RPMI8226 (cell line): Measurements from ENCODE around the gene MMEL1.
"Not testable (repeated sequence)": the region's sequence is repeated elsewhere in the genome, so short reads cannot be mapped to it uniquely, and the experiment has no call there.

ENCODE experiments used
- DNase-seq: peaks from one replicate; pipeline ENCODE4 v3.0.0-alpha.2; 2015

The MMEL1 gene

GRCh38 chr1:2628191-2628932, 4.5 kb downstream of the MMEL1 start:
- no peak for DNase-seq

- no peak for DNase-seq
These were observed 5.1 kb downstream of the MMEL1 start for GRCh38 chr1:2627746-2628145.

GRCh38 chr1:2625748-2626147, 7.1 kb downstream of the MMEL1 start:
- not testable (repeated sequence) for DNase-seq

GRCh38 chr1:2625311-2625710, 7.5 kb downstream of the MMEL1 start:
- DNase-seq, result no peak

GRCh38 chr1:2624735-2625300, 8.0 kb downstream of the MMEL1 start:
- no peak for DNase-seq

GRCh38 chr1:2623571-2624337, 9.1 kb downstream of the MMEL1 start:
- DNase-seq, result no peak

- DNase-seq, result no peak
These were observed 14.8 kb downstream of the MMEL1 start for GRCh38 chr1:2617971-2618470.

- no peak for DNase-seq
These were observed 18.7 kb downstream of the MMEL1 start for GRCh38 chr1:2614145-2614544.

GRCh38 chr1:2612591-2613365, 20.0 kb downstream of the MMEL1 start:
- no peak for DNase-seq

- no peak for DNase-seq
These were observed 21.0 kb downstream of the MMEL1 start for GRCh38 chr1:2611621-2612437.

GRCh38 chr1:2611031-2611501, 21.8 kb downstream of the MMEL1 start:
- DNase-seq, result no peak

- DNase-seq, result no peak
These were observed 22.5 kb downstream of the MMEL1 start for GRCh38 chr1:2610036-2610959.

GRCh38 chr1:2609319-2610035, 23.3 kb downstream of the MMEL1 start:
- no peak for DNase-seq

GRCh38 chr1:2607641-2608091, 25.1 kb downstream of the MMEL1 start:
- DNase-seq, result no peak

- DNase-seq, result no peak
These were observed 25.8 kb downstream of the MMEL1 start for GRCh38 chr1:2606881-2607621.

- no peak for DNase-seq
These were observed 26.4 kb downstream of the MMEL1 start for GRCh38 chr1:2606396-2606880.

GRCh38 chr1:2605509-2606395, 27.1 kb downstream of the MMEL1 start:
- DNase-seq, result no peak
